Skeletal muscle satellite cell (primary cell): ENCODE results near the gene SLC38A6.
A peak's percentile ranks its signal among the peaks of the same experiment; 100 is the strongest.

Source experiments
- H3K27me3 ChIP-seq: 2 replicates; pipeline ENCODE4 v1.7.0; 2013; ENCODE audit warnings: low read length; ENCODE audit not compliant: control insufficient read depth, insufficient read depth
- H3K36me3 ChIP-seq: 2 replicates; pipeline ENCODE4 v1.7.0; 2013; ENCODE audit warnings: mild to moderate bottlenecking, control low read depth, low read length; ENCODE audit not compliant: insufficient read depth
- H3K4me1 ChIP-seq: 2 replicates; pipeline ENCODE4 v1.7.0; 2013; ENCODE audit warnings: low read length; ENCODE audit not compliant: control insufficient read depth, insufficient read depth
- H3K4me2 ChIP-seq: 2 replicates; pipeline ENCODE4 v1.7.0; 2013; ENCODE audit warnings: mild to moderate bottlenecking, low read length
- H3K4me3 ChIP-seq: 2 replicates; pipeline ENCODE4 v1.7.0; 2013; ENCODE audit warnings: low read length
- H3K9ac ChIP-seq: 2 replicates; pipeline ENCODE4 v1.7.0; 2013; ENCODE audit warnings: mild to moderate bottlenecking, low read depth, low read length, moderate library complexity
- H3K9me3 ChIP-seq: replicated peaks from 2 replicates; pipeline ENCODE4 v1.7.0; 2013; ENCODE audit warnings: mild to moderate bottlenecking, control low read depth, low read length

SLC38A6 gene

GRCh38 chr14:60981633-60982455 lies 799 bp downstream of the SLC38A6 start:
- Histone ChIP-seq H3K9me3 (no peaks in the 10 kb centered on the region), H3K9ac (peak overlapping the region; percentile 90), H3K4me3 (peak overlapping the region; percentile 87)

GRCh38 chr14:60984196-60984595 lies 3.2 kb downstream of the SLC38A6 start:
- H3K4me3 ChIP-seq: no peak overlapping the region
- peaks cover 28% of the 10 kb centered on the region for H3K4me1 ChIP-seq
- H3K9ac ChIP-seq: no peak overlapping the region
- H3K36me3 ChIP-seq: peaks cover 45% of the 10 kb centered on the region
- H3K27me3 ChIP-seq: no peaks in the 10 kb centered on the region
- H3K4me2 ChIP-seq: peak overlapping the region; percentile 93
- no peaks in the 10 kb centered on the region for H3K9me3 ChIP-seq

More at GRCh38 chr14:60981633-60982455, 799 bp downstream of the SLC38A6 start:
- Histone ChIP-seq H3K27me3 (no peaks in the 10 kb centered on the region), H3K4me1 (peaks cover 43% of the 10 kb centered on the region), H3K36me3 (peaks cover 27% of the 10 kb centered on the region), H3K4me2 (peak overlapping the region; percentile 93)

GRCh38 chr14:60986500-60986899 lies 5.5 kb downstream of the SLC38A6 start:
- H3K27me3 ChIP-seq: no peaks in the 10 kb centered on the region
- no peak overlapping the region for H3K9ac ChIP-seq
- H3K36me3 ChIP-seq: peaks cover 65% of the 10 kb centered on the region
- H3K4me1 ChIP-seq: peaks cover 21% of the 10 kb centered on the region
- H3K4me2 ChIP-seq: peak overlapping the region; percentile 23
- no peak overlapping the region for H3K4me3 ChIP-seq
- no peaks in the 10 kb centered on the region for H3K9me3 ChIP-seq

GRCh38 chr14:60989599-60989998 lies 8.6 kb downstream of the SLC38A6 start:
- H3K27me3 ChIP-seq: no peaks in the 10 kb centered on the region
- no peaks in the 10 kb centered on the region for H3K4me1 ChIP-seq
- no peak overlapping the region for H3K9ac ChIP-seq
- no peak overlapping the region for H3K4me2 ChIP-seq
- H3K9me3 ChIP-seq: no peaks in the 10 kb centered on the region
- no peak overlapping the region for H3K4me3 ChIP-seq
- H3K36me3 ChIP-seq: peaks cover 85% of the 10 kb centered on the region

- H3K4me2 ChIP-seq: no peak overlapping the region
- no peak overlapping the region for H3K4me3 ChIP-seq
- no peaks in the 10 kb centered on the region for H3K9me3 ChIP-seq
- H3K4me1 ChIP-seq: peaks cover 5% of the 10 kb centered on the region
- no peak overlapping the region for H3K9ac ChIP-seq
- peaks cover 43% of the 10 kb centered on the region for H3K36me3 ChIP-seq
- H3K27me3 ChIP-seq: no peaks in the 10 kb centered on the region
These were observed 17.6 kb downstream of the SLC38A6 start for GRCh38 chr14:60998617-60999016.

- Histone ChIP-seq H3K4me3 (no peak overlapping the region), H3K4me1 (peaks cover 5% of the 10 kb centered on the region), H3K9ac (no peak overlapping the region), H3K36me3 (peaks cover 38% of the 10 kb centered on the region), H3K27me3 (no peaks in the 10 kb centered on the region), H3K4me2 (no peak overlapping the region), H3K9me3 (no peaks in the 10 kb centered on the region)
These were observed 18.5 kb downstream of the SLC38A6 start for GRCh38 chr14:60999536-60999935.

- no peak overlapping the region for H3K4me2 ChIP-seq
- no peak overlapping the region for H3K9ac ChIP-seq
- no peaks in the 10 kb centered on the region for H3K9me3 ChIP-seq
- no peaks in the 10 kb centered on the region for H3K27me3 ChIP-seq
- no peak overlapping the region for H3K4me3 ChIP-seq
- H3K36me3 ChIP-seq: peaks cover 23% of the 10 kb centered on the region
- peaks cover 5% of the 10 kb centered on the region for H3K4me1 ChIP-seq
These were observed 22.5 kb downstream of the SLC38A6 start for GRCh38 chr14:61003571-61003970.

DNA sequence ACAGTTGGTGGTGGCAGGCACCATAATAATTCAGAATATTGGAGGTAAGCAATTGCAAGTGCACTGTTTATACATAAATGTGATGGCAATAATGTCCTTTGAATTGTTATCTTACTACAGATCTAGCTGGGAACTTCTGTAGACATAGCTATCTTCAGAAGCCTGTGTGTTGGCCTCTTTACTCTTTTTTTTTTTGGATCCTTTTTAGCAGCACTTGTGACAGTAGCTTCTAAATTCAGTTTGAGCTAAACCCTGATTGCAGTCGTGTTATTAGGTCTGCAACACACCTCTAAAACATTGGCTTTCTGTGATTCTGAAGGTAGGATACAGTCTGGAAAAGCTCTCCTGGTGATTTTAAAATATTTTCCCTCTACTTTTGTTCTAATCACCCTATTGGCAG lies 38.5 kb downstream of the SLC38A6 start:
- no peaks in the 10 kb centered on the region for H3K9me3 ChIP-seq
- H3K27me3 ChIP-seq: no peaks in the 10 kb centered on the region
- no peak overlapping the region for H3K4me2 ChIP-seq
- peaks cover 3% of the 10 kb centered on the region for H3K4me1 ChIP-seq
- H3K4me3 ChIP-seq: no peak overlapping the region
- H3K36me3 ChIP-seq: peaks cover 11% of the 10 kb centered on the region
- H3K9ac ChIP-seq: no peak overlapping the region

GRCh38 chr14:61025251-61026223 lies 44.5 kb downstream of the SLC38A6 start:
- no peaks in the 10 kb centered on the region for H3K27me3 ChIP-seq

DNA sequence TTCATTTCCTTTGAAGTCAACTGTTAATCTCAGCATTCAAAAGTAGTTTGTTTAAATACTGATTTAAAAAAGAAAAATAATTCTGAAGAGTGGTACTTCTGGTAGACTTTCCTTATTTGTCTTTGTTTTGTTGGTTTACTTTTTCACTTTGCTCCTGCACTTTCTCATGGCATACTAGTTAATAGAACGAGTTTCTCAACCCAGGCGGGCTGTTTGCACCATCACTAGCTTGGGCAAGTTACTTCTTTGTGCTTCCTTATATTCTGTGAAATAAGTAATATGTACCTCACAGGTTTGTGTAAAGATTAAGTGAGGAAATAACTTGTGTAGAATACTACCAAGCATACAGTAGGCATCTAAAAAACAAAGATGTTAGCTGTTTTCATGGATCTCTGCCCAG lies 45.5 kb downstream of the SLC38A6 start:
- H3K27me3 ChIP-seq: no peaks in the 10 kb centered on the region

More at GRCh38 chr14:61025251-61026223, 44.5 kb downstream of the SLC38A6 start:
- Histone ChIP-seq H3K4me1 (peaks cover 30% of the 10 kb centered on the region), H3K4me2 (peak overlapping the region; percentile 74), H3K9ac (peak overlapping the region; percentile 76), H3K36me3 (no peaks in the 10 kb centered on the region), H3K4me3 (peak overlapping the region; percentile 43), H3K9me3 (no peaks in the 10 kb centered on the region)

DNA sequence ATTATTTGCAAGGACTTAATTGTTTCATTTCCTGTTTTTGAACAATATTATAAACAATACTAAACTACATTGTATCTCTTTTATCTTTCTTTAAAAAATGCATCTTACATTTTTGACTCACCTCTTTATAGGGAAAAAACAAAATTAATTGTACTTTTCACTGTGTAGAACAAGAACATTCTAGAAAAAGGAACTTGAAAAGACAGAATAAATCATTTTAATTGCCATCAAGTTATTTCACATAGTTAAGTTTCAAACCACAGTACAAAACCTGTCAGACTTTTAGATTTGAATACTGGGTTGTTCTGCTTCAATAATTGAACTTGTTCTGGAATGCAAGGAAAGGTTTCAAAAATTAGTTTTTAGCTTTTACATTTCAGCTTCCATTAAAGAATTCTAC lies 50.0 kb downstream of the SLC38A6 start:
- no peak overlapping the region for H3K4me2 ChIP-seq
- H3K4me3 ChIP-seq: no peak overlapping the region
- no peaks in the 10 kb centered on the region for H3K27me3 ChIP-seq
- no peak overlapping the region for H3K9ac ChIP-seq
- H3K4me1 ChIP-seq: peaks cover 37% of the 10 kb centered on the region
- no peaks in the 10 kb centered on the region for H3K36me3 ChIP-seq
- no peaks in the 10 kb centered on the region for H3K9me3 ChIP-seq

More for the DNA sequence above, 45.5 kb downstream of the SLC38A6 start:
- H3K36me3 ChIP-seq: no peaks in the 10 kb centered on the region
- H3K4me1 ChIP-seq: peaks cover 30% of the 10 kb centered on the region
- peak overlapping the region; percentile 76 for H3K9ac ChIP-seq
- no peaks in the 10 kb centered on the region for H3K9me3 ChIP-seq
- H3K4me3 ChIP-seq: no peak overlapping the region
- peak overlapping the region; percentile 74 for H3K4me2 ChIP-seq
